WTC11 (cell line): ENCODE measurements around the gene TUBB2A.
"Not testable (repeated sequence)": the region's sequence is repeated elsewhere in the genome, so short reads cannot be mapped to it uniquely, and the experiment has no call there.

Experiments
- CTCF ChIP-seq: fragments of 200-600 bp; IDR thresholded peaks from 2 replicates; pipeline ENCODE4 v1.8.0; 2022; ENCODE audit warnings: antibody characterized with exemption
- KAT7 ChIP-seq: sonication (generic); formaldehyde crosslinking; IDR thresholded peaks from 2 replicates; pipeline ENCODE4 v1.8.1; 2023; ENCODE audit warnings: missing genetic modification reagents, mild to moderate bottlenecking, borderline replicate concordance
- NFE2L1 ChIP-seq: sonication (generic); formaldehyde crosslinking; IDR thresholded peaks from 2 replicates; pipeline ENCODE4 v1.8.1; 2023; ENCODE audit warnings: missing genetic modification reagents
- NR3C1 ChIP-seq: sonication (generic); formaldehyde crosslinking; conservative IDR thresholded peaks from 2 replicates; pipeline ENCODE4 v1.8.1; 2023; ENCODE audit warnings: low read depth, mild to moderate bottlenecking, missing genetic modification reagents
- SMAD3 ChIP-seq: sonication (generic); formaldehyde crosslinking; IDR thresholded peaks from 2 replicates; pipeline ENCODE4 v1.8.0; 2022; ENCODE audit warnings: missing genetic modification reagents, mild to moderate bottlenecking, borderline replicate concordance
- TCF7 ChIP-seq: sonication (generic); formaldehyde crosslinking; IDR thresholded peaks from 2 replicates; pipeline ENCODE4 v1.8.0; 2022; ENCODE audit warnings: mild to moderate bottlenecking, low read depth, missing genetic modification reagents, moderate library complexity
- TF ChIP-seq, protein P1 (sequence below): sonication (generic); formaldehyde crosslinking; IDR thresholded peaks from 2 replicates; pipeline ENCODE4 v1.8.1; 2023; ENCODE audit warnings: mild to moderate bottlenecking, moderate library complexity, missing genetic modification reagents
- TF ChIP-seq, protein P2 (sequence below): sonication (generic); formaldehyde crosslinking; IDR thresholded peaks from 2 replicates; pipeline ENCODE4 v1.8.1; 2022; ENCODE audit warnings: low read depth, mild to moderate bottlenecking, moderate library complexity, missing genetic modification reagents, borderline replicate concordance

GRCh38 chr6:3155416-3155815 lies 1.9 kb downstream of the TUBB2A start:
- not testable (repeated sequence) for TF ChIP-seq TCF7; CTCF; KAT7 (CRISPR knock-in tag); NR3C1 (CRISPR knock-in tag); SMAD3 (CRISPR knock-in tag); NFE2L1 (CRISPR knock-in tag)
- TF ChIP-seq, protein P1, sequence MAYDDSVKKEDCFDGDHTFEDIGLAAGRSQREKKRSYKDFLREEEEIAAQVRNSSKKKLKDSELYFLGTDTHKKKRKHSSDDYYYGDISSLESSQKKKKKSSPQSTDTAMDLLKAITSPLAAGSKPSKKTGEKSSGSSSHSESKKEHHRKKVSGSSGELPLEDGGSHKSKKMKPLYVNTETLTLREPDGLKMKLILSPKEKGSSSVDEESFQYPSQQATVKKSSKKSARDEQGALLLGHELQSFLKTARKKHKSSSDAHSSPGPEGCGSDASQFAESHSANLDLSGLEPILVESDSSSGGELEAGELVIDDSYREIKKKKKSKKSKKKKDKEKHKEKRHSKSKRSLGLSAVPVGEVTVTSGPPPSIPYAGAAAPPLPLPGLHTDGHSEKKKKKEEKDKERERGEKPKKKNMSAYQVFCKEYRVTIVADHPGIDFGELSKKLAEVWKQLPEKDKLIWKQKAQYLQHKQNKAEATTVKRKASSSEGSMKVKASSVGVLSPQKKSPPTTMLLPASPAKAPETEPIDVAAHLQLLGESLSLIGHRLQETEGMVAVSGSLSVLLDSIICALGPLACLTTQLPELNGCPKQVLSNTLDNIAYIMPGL (CRISPR knock-in tag) = not testable (repeated sequence)
- TF ChIP-seq, protein P2, sequence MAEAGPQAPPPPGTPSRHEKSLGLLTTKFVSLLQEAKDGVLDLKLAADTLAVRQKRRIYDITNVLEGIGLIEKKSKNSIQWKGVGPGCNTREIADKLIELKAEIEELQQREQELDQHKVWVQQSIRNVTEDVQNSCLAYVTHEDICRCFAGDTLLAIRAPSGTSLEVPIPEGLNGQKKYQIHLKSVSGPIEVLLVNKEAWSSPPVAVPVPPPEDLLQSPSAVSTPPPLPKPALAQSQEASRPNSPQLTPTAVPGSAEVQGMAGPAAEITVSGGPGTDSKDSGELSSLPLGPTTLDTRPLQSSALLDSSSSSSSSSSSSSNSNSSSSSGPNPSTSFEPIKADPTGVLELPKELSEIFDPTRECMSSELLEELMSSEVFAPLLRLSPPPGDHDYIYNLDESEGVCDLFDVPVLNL (CRISPR knock-in tag) = not testable (repeated sequence)
